A549 (cell line): Measurements from ENCODE around the gene AGA. TPM values are rescaled to one million over a fixed set of nuclear protein-coding genes. Genes with fewer than 3 reads are reported as not detected.

Source experiments
- ATAC-seq, 2 experiments: fragments of 200-7000 bp in 1 of 2; fragments of >200 bp in 1 of 2; cut with Nextera tagmentation in 1 of 2; cut with Tn5 transposase in 1 of 2; 3 replicates each; pipeline versions ENCODE4 v1.8.0 to v1.9.1; 2018 to 2020; ENCODE audit warnings: mild to moderate bottlenecking in 1 of 2, moderate library complexity in 1 of 2
- CTCF ChIA-PET: fragments of 300-600 bp; sonication (Branson Sonifier 250); formaldehyde crosslinking; extraction: SDS; loops from one replicate; lab custom pipeline; 2021; ENCODE audit warnings: antibody characterized with exemption, inconsistent platforms; lab: Yijun Ruan, JAX
- POLR2A ChIA-PET: fragments of 350-600 bp; formaldehyde crosslinking; extraction: SDS; loops from one replicate; lab custom pipeline; 2021; ENCODE audit warnings: antibody characterized with exemption, inconsistent platforms; lab: Yijun Ruan, JAX
- DNase-seq, 2 experiments: peaks; one replicate each; pipeline versions ENCODE4 v3.0.0 to v3.0.0-alpha.2; 2011 to 2016; ENCODE audit warnings: low read depth in 1 of 2, low spot score in 1 of 2
- FAIRE-seq: peaks from 2 replicates; lab custom pipeline; 2011; peaks lifted over from hg19 to GRCh38; lab: Jason Lieb, UNC
- H3K27ac ChIP-seq, 2 experiments: fragments of >200 bp; sonication (Bioruptor Twin); formaldehyde crosslinking; 3 replicates each; pipeline ENCODE4 v1.5.1; 2016 to 2017
- H3K4me1 ChIP-seq: fragments of >200 bp; sonication (Bioruptor Twin); formaldehyde crosslinking; 3 replicates; pipeline ENCODE4 v1.6.1; 2016
- H3K4me2 ChIP-seq: fragments of >200 bp; sonication (Bioruptor Twin); formaldehyde crosslinking; 3 replicates; pipeline ENCODE4 v1.6.1; 2016
- H3K4me3 ChIP-seq: fragments of >200 bp; sonication (Bioruptor Twin); formaldehyde crosslinking; 3 replicates; pipeline ENCODE4 v1.5.1; 2016
- H3K9me3 ChIP-seq: fragments of >200 bp; sonication (Bioruptor Twin); formaldehyde crosslinking; 3 replicates; pipeline ENCODE4 v1.6.1; 2016
- ATOH8 ChIP-seq: fragments of 250-450 bp; sonication (Bioruptor Pico); IDR thresholded peaks from 2 replicates; pipeline ENCODE4 v1.5.0; 2020; ENCODE audit warnings: low read depth, mild to moderate bottlenecking, moderate library complexity
- BCL3 ChIP-seq: fragments of >200 bp; sonication (Bioruptor Twin); formaldehyde crosslinking; IDR thresholded peaks from 3 replicates; pipeline ENCODE4 v1.6.1; 2016
- CBX2 ChIP-seq: fragments of 200-600 bp; sonication (generic); IDR thresholded peaks from 2 replicates; pipeline ENCODE4 v1.6.1; 2016; ENCODE audit warnings: low read depth, mild to moderate bottlenecking, borderline replicate concordance
- CHD2 ChIP-seq: fragments of 150-350 bp; IDR thresholded peaks from 2 replicates; pipeline ENCODE4 v1.6.1; 2014; ENCODE audit warnings: low read length; ENCODE audit not compliant: partially characterized antibody
- CTCF ChIP-seq: fragments of >200 bp; sonication (Bioruptor Twin); formaldehyde crosslinking; IDR thresholded peaks from 3 replicates; pipeline ENCODE4 v1.5.1; 2016
- EHMT2 ChIP-seq: fragments of 200-600 bp; sonication (generic); IDR thresholded peaks from 2 replicates; pipeline ENCODE4 v1.6.1; 2016; ENCODE audit warnings: antibody characterized with exemption, low read depth, mild to moderate bottlenecking, moderate library complexity
- ELK1 ChIP-seq: fragments of 150-350 bp; IDR thresholded peaks from 2 replicates; pipeline ENCODE4 v1.6.1; 2014; ENCODE audit warnings: low read depth, mild to moderate bottlenecking, low read length
- FOSL2 ChIP-seq, 2 experiments: fragments of 450-650 bp in 1 of 2; fragments of >200 bp in 1 of 2; sonication (Bioruptor Twin) in 1 of 2; formaldehyde crosslinking; IDR thresholded peaks; 2 replicates each; pipeline versions ENCODE4 v1.5.0 to v1.6.1; 2016 to 2020; ENCODE audit warnings: mild to moderate bottlenecking in 1 of 2, moderate library complexity in 1 of 2
- FOXS1 ChIP-seq: fragments of 250-450 bp; sonication (Bioruptor Pico); IDR thresholded peaks from 2 replicates; pipeline ENCODE4 v1.5.0; 2020; ENCODE audit warnings: mild to moderate bottlenecking, moderate library complexity
- GATA3 ChIP-seq: IDR thresholded peaks from 2 replicates; pipeline ENCODE4 v1.6.1; 2012; ENCODE audit warnings: borderline replicate concordance
- HES2 ChIP-seq: fragments of >200 bp; sonication (Bioruptor Twin); formaldehyde crosslinking; IDR thresholded peaks from 2 replicates; pipeline ENCODE4 v1.6.1; 2016
- HOXA7 ChIP-seq: fragments of 250-450 bp; sonication (Bioruptor Pico); IDR thresholded peaks from 2 replicates; pipeline ENCODE4 v1.5.0; 2020; ENCODE audit warnings: mild to moderate bottlenecking, moderate library complexity
- HOXB13 ChIP-seq: fragments of 250-450 bp; sonication (Bioruptor Pico); IDR thresholded peaks from 2 replicates; pipeline ENCODE4 v1.5.0; 2020; ENCODE audit warnings: low read depth, mild to moderate bottlenecking, moderate library complexity
- HOXB5 ChIP-seq: fragments of 250-450 bp; sonication (Bioruptor Pico); IDR thresholded peaks from 2 replicates; pipeline ENCODE4 v1.5.0; 2020; ENCODE audit warnings: mild to moderate bottlenecking, moderate library complexity
- JUNB ChIP-seq: fragments of >200 bp; sonication (Bioruptor Twin); formaldehyde crosslinking; IDR thresholded peaks from 2 replicates; pipeline ENCODE4 v1.6.1; 2016
- KDM1A ChIP-seq: fragments of 200-600 bp; sonication (generic); IDR thresholded peaks from 2 replicates; pipeline ENCODE4 v1.6.1; 2016; ENCODE audit warnings: low read depth, mild to moderate bottlenecking
- NR3C1 ChIP-seq: fragments of >200 bp; sonication (Bioruptor Twin); formaldehyde crosslinking; IDR thresholded peaks from 3 replicates; pipeline ENCODE4 v1.6.1; 2017
- POLR2AphosphoS2 ChIP-seq: conservative IDR thresholded peaks from 2 replicates; pipeline ENCODE4 v1.6.1; 2012; ENCODE audit warnings: low read length, improper control_type of control experiment, inconsistent platforms
- RAD21 ChIP-seq, 2 experiments: fragments of >200 bp in 1 of 2; sonication (Bioruptor Twin) in 1 of 2; formaldehyde crosslinking in 1 of 2; IDR thresholded peaks in 1 of 2; conservative IDR thresholded peaks in 1 of 2; 2 replicates in 1 of 2; 3 replicates in 1 of 2; pipeline ENCODE4 v1.6.1; 2012 to 2018; ENCODE audit warnings: inconsistent platforms in 1 of 2
- RFX5 ChIP-seq: fragments of 450-650 bp; IDR thresholded peaks from 2 replicates; pipeline ENCODE4 v1.7.1; 2014; ENCODE audit warnings: antibody characterized with exemption, mild to moderate bottlenecking, moderate library complexity
- SMC3 ChIP-seq: fragments of >200 bp; sonication (Bioruptor Twin); formaldehyde crosslinking; IDR thresholded peaks from 3 replicates; pipeline ENCODE4 v1.6.1; 2018; ENCODE audit warnings: inconsistent platforms
- ZNF302 ChIP-seq: fragments of 250-450 bp; sonication (Bioruptor Pico); IDR thresholded peaks from 2 replicates; pipeline ENCODE4 v1.9.0; 2021; ENCODE audit warnings: inconsistent platforms, mild to moderate bottlenecking, moderate library complexity
- ZSCAN20 ChIP-seq: fragments of 250-450 bp; sonication (Bioruptor Pico); IDR thresholded peaks from 2 replicates; pipeline ENCODE4 v1.8.0; 2022; ENCODE audit warnings: mild to moderate bottlenecking, moderate library complexity
- WGBS: methylation state at CpG from one replicate; pipeline ENCODE4 v1.1.6; 2017; ENCODE audit errors: missing lambda C conversion rate; 5-methylcytosine and 5-hydroxymethylcytosine counted together
- polyA plus RNA-seq, 4 experiments: library from polyadenylated mRNA; depleted of rRNA in 3 of 4; stranded (reverse); fragments of >200 nt; fragmentation: RNase III in 1 of 4; extraction: RNeasy Plus Mini Kit Qiagen cat#74134 plus additional on column Dnase treatment in 1 of 4; gene quantifications; 2 replicates in 3 of 4; 3 replicates in 1 of 4; pipeline ENCODE4 v1.2.3, GENCODE V29; 2011 to 2017

Gene AGA
- polyA plus RNA-seq, 2 of the 4 experiments (the other 2 are of a cell fraction) = 25.1 to 44.0 TPM

- DNase-seq = no peak
- Histone ChIP-seq H3K27ac (no peak overlapping the region), H3K9me3 (no peaks in the 10 kb centered on the region), H3K4me1 (peaks cover 22% of the 10 kb centered on the region), H3K4me3 (no peak overlapping the region), H3K4me2 (no peak overlapping the region)
- POLR2A ChIA-PET = no interaction called here
- CTCF ChIA-PET = no interaction called here
- FAIRE-seq = no peak
- TF ChIP-seq CHD2 (no peak), KDM1A (no peak), CBX2 (no peak), ZSCAN20 (CRISPR knock-in tag) (no peak), RAD21 (conservative IDR thresholded peaks at IDR 0.05 in 1 of 2, IDR thresholded peaks at IDR 0.05 in 1 of 2) (no peak), ATOH8 (CRISPR knock-in tag) (no peak), JUNB (no peak)
- no peak for ATAC-seq
Measured at GRCh38 chr4:177482367-177482766, 40.1 kb upstream of the AGA start.

- Histone ChIP-seq H3K27ac (no peak overlapping the region), H3K4me1 (peaks cover 22% of the 10 kb centered on the region), H3K4me2 (no peak overlapping the region), H3K9me3 (no peaks in the 10 kb centered on the region), H3K4me3 (no peak overlapping the region)
- FAIRE-seq = no peak
- ChIA-PET CTCF (interaction anchor here (0.6 to 1.3 kb wide), 3 partner anchors 9 to 579 kb away, joined by 3 to 5 read pairs (median 4); no protein-coding TSS in a partner anchor), POLR2A (no interaction called here)
- TF ChIP-seq KDM1A = no peak
- no peak for TF ChIP-seq HOXB13
- TF ChIP-seq GATA3 = no peak
- no peak for TF ChIP-seq HOXB5 (CRISPR knock-in tag)
- no peak for TF ChIP-seq FOXS1 (CRISPR knock-in tag)
- TF ChIP-seq BCL3 = no peak
- TF ChIP-seq CTCF = no peak
- no peak for TF ChIP-seq ZSCAN20 (CRISPR knock-in tag)
- no peak for TF ChIP-seq EHMT2
- no peak for TF ChIP-seq POLR2AphosphoS2
- no peak for TF ChIP-seq NR3C1
- no peak for TF ChIP-seq CHD2
- no peak for TF ChIP-seq HES2
- TF ChIP-seq RFX5 = no peak
- no peak for TF ChIP-seq SMC3
- TF ChIP-seq HOXA7 (CRISPR knock-in tag) = no peak
- TF ChIP-seq CBX2 = no peak
- no peak for TF ChIP-seq ELK1
- no peak for TF ChIP-seq FOSL2 (IDR thresholded peaks at IDR 0.05)
- TF ChIP-seq FOSL2 (CRISPR knock-in tag; IDR thresholded peaks at IDR 0.05) = no peak
- no peak for TF ChIP-seq ZNF302
- ATAC-seq = no peak
- DNase-seq = no peak
- WGBS = 74% methylated on average over 2 of the region's 2 CpGs
Measured at GRCh38 chr4:177480795-177481194, 38.6 kb upstream of the AGA start.
